GM21825 (cell line): ENCODE measurements around the gene POLR2B.
"Not testable (repeated sequence)": the region's sequence is repeated elsewhere in the genome, so short reads cannot be mapped to it uniquely, and the experiment has no call there.

Experiments
- ATAC-seq: cut with Tn5 transposase; IDR thresholded peaks from one replicate; pipeline ENCODE4 v1.9.1; 2021; ENCODE audit warnings: mild to moderate bottlenecking, moderate library complexity; ENCODE audit not compliant: unreplicated experiment

The POLR2B gene

DNA sequence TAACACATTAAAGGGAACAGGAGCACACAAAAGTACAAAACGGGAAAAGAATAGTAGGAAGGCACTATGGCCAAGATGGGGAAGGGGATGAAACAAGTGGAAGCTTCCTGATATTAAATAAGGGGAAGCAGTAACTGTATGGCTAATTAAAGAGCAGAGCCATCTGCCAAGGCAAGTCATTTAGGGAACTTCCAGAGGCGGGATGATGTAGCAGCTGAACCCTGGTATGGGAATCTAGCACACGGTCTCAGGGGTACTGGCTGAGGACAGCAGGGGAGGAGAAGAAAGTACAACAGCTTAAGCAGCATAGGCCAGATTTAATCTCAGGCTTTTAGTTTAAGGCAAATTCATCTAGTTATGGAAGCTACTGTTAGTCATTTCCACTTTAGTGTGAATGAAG is 72.4 kb downstream of the POLR2B start:
- no peak for ATAC-seq

DNA sequence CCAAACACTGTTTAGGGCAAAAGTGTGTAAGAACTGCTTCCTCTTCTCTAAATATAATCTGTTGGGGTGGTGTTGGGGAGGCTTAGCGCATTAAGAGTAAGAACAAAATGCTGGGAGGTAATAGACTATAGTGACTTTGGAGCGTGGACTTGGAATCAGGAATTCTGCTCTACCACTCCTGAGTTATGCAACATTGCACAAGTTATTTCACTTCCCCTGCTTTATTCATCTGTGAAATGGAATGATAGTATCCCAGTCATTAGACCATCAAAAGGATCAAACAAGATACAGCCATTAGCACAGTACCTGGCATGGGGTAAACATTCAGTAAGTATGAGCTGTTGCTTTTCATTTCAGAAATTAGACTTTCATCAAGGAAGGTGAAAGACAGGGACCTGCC is 72.8 kb downstream of the POLR2B start:
- no peak for ATAC-seq

DNA sequence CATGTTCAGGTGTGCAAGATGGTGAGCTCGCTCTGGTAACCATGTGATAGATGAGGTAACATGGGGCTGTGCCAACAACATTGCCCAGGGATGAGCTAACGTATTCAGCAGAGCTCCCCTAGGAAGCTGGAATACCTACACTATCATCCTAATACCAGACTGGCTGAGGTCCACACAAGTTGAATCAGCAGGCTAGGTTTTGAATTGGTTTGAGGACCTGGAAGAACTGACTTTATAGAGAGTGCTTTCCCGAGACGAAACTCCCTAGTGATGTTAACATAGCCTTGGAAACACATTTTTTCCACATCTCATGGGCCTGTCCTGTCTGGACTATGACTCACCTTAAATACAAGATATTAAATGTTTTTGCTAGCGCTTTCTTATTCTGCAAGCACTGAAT is 74.8 kb downstream of the POLR2B start:
- no peak for ATAC-seq

DNA sequence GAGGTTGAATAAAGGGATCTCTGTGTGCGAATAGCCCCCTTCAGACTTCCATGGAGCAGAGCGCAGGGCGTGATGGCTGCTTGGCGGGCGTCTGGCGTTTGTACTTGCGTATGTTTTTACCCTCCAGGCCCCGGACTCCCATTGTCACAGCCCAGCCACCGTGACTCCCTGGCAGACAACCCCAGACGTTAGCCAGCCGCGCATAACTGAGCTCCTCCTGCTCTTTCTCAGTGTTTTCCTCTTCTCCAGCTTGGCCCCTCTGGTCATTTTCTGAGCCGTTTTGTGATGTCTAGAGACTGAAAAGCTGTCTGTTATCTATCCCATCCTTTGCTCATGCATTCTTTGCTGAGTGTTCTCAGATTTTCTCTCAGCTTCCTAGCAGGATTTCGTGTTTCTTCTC is 77.2 kb downstream of the POLR2B start:
- no peak for ATAC-seq

DNA sequence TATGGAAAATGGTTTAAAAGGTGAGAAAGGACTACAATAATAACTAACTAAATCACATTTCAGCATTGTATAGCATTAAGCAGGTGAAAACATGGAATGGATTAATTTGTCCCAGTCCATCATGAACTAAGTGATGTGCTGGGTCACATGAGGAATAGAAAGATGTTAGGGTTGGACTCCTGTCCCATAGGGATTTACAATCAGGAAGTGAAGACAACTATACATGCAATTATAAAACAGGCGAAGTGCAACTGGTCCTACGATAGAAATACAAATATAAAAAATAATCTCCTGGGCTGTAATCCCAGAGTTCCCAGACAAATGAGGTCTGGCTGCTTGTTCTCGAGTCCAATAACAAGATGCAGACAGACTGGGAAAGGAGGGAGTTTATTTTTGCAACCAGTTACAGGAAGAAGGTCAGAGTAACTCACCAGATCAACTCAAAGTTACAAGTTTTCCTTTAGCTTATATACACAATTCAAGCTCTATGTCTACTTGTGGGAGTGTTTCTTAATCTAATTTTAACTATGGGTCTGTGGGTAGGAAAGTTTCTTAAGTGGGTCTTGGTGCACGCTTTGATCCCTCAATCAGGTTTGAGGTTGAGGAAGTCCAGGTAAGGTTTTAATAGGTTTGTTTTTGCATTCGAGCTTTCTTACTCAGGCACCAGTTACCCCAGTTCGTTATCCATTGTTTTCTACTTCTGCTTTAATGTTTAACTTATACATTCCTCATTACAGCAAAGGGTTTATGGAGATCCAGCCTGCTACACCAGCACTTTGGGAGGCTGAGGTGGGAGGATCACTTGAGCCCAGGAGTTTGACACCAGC is 81.4 kb downstream of the POLR2B start:
- ATAC-seq, result no peak

DNA sequence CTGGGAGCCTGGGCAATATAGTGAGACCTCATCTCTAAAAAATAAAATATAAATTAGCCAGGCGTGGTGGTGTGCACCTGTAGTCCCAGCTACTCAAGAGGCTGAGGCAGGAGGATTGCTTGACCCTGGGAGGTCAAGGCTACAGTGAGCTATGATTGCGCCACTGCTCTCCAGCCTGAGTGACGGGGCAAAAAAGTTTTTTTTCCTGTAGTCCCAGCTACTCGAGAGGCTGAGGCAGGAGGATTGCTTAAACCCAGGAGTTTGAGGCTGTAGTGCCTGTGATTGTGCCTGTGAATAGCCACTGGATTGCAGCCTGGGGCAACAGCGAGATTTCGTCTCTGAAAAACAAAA is 82.0 kb downstream of the POLR2B start:
- not testable (repeated sequence) for ATAC-seq

DNA sequence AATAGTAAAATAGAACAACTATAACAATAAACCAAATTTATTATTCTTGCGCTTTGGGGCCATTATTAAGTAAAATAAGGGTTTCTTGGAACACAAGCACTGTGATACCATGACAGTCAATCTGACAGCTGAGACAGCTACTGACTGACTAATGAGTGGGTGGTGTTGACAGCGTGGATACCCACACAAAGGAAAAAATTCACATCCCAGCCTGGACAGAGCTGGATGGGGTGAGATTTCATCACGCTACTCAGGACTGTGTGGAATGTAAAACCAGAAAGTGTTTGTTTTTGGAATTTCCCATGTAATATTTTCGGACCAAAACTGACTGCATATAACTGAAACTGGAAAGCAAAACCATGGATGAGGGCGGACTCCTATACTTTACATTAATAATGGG is 82.7 kb downstream of the POLR2B start:
- no peak for ATAC-seq

DNA sequence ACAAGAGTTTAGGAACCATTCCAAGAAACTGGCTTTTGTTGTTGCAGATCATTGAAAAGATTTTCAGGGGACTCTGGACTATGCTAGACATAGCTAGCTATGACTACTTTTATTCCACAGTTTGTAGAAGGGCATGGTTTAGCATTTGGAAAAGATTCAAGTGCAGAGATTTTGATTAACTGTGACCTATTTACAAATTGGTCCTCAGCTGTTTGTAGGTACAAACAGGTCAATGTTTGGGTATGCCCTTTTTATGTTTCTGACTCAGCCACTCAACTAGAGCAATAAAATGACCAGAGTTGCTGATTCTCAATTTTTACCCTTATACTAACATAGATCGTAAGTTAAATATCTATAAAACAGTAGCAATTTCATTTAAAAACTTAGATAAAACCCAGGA is 84.8 kb downstream of the POLR2B start:
- no peak for ATAC-seq

DNA sequence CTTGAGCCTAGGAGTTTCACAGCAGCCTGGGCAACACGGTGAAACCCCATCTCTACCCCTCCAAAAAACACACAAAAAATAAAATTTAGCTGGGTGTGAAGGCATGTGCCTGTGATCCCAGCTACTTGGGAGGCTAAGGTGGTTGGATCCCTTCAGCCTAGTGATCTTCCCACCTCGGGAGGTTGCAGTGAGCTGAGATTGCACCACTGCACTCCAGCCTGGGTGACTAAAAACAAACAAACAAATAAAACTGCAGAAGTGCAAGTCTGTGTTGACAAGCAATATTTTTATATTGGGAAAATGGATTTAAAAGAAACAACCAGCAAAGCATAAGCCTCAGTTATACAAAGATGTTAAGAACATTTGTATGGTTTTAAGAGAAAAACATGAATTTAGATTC is 85.4 kb downstream of the POLR2B start:
- ATAC-seq, result no peak

DNA sequence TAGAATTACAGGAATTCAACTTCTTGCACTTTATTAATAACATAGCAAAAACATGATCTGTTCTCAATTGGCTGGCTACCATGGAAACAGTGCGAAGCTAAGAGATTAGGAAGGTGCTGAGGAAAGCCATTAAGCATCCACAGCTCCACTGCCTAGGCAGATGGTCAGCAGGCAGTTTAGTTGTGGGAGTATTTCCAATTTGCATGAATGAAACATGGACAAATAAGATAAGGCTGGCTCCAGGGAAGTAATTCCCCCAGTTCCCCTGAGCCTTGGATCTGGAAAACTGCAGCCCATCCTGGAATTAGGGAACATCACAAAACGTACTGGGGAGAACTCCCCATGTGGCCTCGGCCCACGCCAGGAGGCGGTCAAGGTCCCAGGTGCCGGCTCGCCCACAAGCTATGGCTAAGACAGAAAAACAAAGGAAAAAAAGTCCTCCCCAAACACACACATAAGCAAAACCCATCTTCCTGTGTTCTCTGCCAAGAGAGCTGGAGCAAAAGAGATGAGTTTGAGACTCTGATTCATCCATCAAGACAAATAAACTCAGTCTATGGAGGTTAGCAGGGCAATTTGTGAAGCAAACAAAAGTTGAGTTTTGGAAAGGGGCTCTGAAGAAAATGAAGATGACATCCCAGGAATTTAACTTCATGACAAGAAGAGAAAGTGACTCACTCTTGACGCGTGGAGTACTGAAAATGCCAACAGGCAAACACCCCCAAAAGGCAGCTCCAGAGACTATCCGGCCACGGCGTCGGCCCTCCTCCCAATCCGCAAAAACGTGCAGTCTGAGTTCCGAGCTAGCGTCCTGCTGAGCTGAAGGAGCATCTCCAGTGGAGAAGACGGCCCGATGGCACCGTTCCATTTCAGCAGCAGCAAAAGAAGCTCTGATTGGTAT is 86.4 kb downstream of the POLR2B start:
- ATAC-seq, result no peak

DNA sequence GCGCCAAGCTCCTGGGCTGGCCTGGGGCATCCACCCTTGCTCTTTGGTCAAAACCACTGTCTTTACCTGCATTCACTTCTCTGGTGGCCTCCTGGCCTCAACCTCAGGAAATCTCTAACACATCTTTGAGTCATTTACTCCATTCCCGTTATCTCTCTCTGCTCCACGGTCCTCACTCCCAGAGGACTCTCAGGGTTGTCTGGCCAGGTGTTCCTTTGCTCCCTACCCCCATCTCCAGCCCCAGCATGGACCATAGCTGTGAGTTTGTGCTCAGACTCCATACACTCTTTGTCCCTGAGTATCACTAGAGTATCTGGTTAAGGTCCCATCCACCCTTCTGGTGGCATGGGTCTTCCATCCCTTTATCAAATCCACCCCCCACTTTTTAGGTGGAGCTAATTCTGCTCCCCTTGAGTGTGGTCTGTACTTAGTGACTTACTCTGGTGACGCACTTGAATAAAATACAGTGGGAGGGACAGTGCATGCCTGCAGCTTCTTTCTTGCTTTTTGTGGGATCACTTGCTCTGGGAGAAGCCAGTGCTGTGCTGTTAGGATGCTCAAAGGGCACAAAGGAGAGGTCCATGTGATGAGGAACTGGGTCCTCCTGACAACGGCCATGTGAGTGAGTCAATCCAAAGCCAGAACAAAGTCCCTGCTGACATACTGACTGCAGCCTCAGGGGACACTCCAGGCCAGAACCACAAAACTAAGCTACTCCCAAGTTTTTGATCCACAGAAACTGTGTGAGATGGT is 87.2 kb downstream of the POLR2B start:
- ATAC-seq, result no peak

DNA sequence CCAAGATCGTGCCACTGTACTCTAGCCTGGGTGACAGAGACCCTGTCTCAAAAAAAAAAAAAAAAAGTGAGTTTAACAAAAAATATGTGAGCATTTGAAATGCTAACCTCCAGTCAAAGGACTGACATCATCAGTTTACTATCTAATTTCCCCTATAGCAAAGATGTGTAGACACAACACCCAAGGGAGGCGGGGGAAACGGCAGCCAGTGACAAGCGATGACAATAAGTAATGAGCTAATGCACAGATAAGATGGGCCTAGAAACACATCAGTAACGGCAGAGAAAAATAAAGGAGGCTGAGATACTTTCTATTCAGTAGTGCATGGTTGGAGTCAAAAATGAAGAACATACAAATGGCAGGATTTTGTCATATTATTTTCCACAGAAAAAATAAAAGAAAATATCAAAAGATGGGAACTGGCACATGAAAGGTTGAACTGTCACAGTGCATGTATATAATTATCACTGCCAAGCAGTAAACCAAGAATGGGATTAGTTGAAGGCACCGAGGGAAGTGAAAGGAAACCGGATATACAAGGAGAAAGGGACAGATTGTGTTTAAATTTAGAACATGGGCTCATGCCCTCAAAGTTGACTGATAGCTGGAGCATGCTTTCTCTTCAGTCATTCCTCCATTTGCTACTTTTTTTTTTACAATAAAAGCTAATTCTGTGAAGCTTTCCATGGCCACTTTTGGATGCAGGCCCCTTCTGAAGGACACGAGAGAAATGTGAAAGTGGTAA is 89.7 kb downstream of the POLR2B start:
- no peak for ATAC-seq

DNA sequence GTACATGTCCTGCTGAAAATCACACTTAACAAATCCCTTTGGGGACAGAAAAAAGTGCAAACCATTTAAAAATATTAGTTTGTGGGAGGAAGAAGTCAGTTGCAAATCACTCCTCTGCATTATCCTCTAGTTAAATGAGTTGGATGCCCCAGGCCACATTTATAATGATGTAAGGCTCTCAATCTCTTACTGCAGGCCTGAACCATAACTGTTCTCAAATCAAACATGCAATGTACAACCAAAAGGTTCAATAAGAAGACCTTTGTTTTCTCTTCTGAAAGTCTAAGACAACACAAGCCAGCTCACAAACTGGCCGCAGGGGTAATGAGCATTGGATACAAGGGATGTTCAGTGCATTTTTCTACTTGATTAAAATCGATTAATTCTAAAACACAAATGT is 91.8 kb downstream of the POLR2B start:
- no peak for ATAC-seq

DNA sequence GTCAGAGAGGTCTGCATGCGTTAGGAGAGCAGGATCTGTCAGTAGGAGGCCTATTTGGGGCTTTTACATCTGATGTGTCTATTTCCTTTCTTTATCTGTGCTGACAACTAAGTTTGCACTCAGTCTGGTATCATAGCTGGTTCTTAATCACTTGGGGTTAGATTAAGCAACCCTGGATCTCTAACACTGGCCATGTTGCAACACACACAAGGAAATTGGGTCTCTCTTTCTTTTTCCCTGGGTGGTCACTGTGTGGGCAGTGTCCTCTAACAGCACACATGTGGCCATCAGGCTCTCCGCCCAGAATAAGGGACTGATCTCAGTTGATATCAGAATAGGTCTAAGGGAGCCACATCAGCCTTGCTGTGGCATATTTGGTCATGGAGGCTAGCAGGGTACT is 92.6 kb downstream of the POLR2B start:
- no peak for ATAC-seq

DNA sequence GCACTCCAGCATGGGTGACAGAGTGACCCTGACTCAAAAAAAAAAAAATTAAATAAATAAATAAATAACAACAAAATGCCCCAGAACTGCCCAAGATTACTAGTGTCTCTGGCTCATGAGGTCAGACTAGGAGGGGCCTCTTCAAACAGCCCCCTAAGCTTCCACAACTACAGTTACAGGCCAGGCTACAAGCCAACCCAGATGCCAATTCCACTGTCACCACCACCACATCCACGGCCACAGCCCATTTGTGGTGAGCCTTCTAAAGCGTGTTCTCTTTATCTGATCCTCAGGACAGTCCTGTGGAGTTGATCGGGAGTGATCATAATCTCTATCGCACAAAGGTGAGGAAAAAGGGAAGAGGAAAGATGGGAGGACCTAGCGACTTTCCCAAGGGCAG is 94.9 kb downstream of the POLR2B start:
- ATAC-seq, result no peak

DNA sequence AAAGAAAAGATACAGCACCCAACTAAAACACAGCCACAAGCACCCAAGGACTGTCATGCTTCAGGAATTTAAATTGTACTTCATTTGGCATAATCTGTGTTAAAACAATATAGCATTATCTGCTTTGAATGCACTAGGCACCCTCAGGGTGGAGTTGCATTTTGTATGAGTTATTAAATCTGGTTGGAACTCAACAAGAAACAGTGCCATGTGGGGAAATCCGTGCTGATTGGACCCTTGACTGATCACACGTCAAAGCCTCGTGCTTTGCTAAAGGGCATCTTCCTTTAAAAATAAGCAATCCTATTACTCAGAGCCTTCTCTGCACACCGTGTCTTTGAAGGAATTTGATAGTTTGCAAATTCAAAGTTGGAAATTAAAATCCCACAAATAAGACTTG is 96.0 kb downstream of the POLR2B start:
- ATAC-seq, result no peak

DNA sequence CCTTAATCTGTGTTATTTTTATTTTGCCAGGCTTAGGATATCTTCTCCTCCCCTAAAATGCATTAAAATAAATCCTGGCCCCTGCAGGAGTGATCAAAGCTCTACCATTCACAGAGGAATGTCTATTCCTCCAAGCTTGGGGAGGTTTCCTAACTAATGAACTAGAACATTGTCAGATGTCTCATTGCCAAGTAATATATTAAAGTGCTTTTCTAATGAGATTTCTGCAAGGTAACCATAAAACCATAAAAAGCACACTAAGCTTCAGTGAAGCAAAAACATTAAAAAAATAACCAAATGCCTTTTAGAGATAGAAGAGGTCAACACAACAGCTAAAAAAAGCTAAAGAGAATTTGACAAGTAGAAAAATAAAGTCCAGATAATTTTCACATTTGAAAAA is 96.7 kb downstream of the POLR2B start:
- ATAC-seq, result no peak

DNA sequence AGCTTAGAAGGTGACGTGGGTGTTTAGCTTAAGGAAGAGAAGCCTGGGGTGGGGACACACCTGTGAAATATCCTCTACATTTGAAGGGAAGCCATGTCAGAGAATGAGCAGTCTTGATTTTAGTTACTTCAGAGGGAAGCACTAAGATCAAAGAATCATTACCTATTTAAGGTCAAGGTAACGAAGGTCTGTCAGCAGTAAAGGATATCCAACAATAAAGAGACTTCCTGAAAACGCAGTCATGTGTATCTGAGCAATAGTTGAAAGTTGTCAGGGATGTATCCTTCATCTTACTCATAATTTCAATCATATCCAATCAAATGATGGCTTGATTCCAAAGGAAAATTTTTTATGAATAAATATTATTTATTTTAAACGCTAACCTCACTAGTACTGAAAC is 98.0 kb downstream of the POLR2B start:
- no peak for ATAC-seq

DNA sequence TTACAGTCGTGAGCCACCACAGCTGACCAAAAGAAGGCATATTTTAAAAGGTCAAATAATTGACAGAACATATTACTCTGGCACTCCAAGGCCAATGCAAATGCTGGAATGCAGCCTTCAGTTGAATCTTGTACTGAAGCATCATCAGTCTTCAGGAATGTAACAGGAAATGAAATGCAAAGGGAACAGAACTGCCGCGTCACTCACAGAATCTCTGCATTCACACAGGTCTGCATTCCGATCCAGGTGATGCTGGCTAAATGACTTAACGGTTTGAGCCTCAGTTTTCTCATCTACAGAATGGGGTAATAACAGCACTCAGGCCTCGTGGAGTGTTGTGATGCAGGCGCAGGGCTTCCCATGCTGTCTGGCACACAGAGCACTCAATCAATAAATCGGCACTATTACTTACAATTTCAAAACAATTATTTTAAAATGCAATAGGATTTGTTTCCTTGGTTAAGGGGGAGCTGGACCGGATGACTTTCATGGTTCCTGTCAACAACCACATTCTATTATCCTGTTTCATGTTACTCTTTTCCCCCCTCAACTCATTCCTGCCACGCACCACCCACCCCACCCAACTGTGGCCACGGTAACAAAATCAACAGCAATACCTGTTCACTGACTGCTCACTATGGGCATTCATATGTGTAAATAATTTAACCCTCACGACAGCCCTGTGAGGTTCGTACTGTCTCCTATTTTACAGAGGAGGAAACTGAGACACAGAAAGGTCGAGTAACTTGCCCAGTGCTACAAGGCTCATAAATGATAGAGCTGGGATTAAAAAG is 99.1 kb downstream of the POLR2B start:
- ATAC-seq, result no peak
